ENCODE data around the gene MAP1LC3A. TPM values are rescaled to one million over a fixed set of nuclear protein-coding genes. Genes with fewer than 3 reads are reported as not detected.
"Not testable (repeated sequence)": the region's sequence is repeated elsewhere in the genome, so short reads cannot be mapped to it uniquely, and the experiment has no call there.

The MAP1LC3A gene
- total RNA-seq, 3 donors from 2014 or later: 39.2 to 58.2 (median 51.5) TPM

DNA sequence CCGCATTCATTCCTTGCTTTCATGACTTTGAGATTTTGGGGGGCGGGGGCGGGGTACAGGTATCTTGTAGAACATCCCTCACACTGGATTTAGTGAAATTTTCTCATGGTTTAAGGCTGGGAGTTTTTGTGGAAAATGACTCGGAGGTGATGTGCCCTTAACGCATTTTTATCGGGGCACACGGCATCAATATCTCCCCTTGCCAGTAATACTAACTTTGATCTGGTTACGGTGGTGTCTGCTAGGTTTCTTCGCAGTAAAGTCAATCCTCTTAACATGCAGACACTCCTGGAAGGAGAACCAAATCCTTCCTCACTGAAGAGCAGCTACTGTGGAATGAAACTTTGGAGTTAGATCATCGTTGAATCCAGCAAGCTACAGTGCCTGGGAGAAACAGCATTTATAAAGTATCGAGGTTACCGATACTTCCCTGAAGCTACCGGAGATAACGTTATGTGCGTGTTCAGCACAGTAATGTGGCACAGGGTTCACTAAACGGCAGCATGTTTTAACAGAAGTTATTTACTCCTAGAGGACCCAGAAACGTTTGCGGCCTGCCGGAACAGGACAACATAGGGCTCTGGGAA, 43.5 kb upstream of the MAP1LC3A start:
- Histone ChIP-seq H3K4me3 (peak overlapping the region; percentile 82 to 89 (median 83)), H3K27me3 (no peaks in the 10 kb centered on the region), H3K9me3 (no peaks in the 10 kb centered on the region), H3K4me1 (peaks cover 0 to 4% of the 10 kb centered on the region in 2 donors), H3K36me3 (no peaks in the 10 kb centered on the region), H3K27ac (peak overlapping the region; percentile 96 to 97)
- no peak for TF ChIP-seq POLR2A (IDR thresholded peaks at IDR 0.05)
- no peak for TF ChIP-seq POLR2AphosphoS5 (IDR thresholded peaks at IDR 0.05)
- TF ChIP-seq, protein P1, sequence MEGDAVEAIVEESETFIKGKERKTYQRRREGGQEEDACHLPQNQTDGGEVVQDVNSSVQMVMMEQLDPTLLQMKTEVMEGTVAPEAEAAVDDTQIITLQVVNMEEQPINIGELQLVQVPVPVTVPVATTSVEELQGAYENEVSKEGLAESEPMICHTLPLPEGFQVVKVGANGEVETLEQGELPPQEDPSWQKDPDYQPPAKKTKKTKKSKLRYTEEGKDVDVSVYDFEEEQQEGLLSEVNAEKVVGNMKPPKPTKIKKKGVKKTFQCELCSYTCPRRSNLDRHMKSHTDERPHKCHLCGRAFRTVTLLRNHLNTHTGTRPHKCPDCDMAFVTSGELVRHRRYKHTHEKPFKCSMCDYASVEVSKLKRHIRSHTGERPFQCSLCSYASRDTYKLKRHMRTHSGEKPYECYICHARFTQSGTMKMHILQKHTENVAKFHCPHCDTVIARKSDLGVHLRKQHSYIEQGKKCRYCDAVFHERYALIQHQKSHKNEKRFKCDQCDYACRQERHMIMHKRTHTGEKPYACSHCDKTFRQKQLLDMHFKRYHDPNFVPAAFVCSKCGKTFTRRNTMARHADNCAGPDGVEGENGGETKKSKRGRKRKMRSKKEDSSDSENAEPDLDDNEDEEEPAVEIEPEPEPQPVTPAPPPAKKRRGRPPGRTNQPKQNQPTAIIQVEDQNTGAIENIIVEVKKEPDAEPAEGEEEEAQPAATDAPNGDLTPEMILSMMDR (IDR thresholded peaks at IDR 0.05): no peak
- no peak for DNase-seq (ENCODE audit: low spot score in 2 of 2)
- intact Hi-C loops (cut with DNase I; ENCODE audit: low total_unique reads): no loop called here

DNA sequence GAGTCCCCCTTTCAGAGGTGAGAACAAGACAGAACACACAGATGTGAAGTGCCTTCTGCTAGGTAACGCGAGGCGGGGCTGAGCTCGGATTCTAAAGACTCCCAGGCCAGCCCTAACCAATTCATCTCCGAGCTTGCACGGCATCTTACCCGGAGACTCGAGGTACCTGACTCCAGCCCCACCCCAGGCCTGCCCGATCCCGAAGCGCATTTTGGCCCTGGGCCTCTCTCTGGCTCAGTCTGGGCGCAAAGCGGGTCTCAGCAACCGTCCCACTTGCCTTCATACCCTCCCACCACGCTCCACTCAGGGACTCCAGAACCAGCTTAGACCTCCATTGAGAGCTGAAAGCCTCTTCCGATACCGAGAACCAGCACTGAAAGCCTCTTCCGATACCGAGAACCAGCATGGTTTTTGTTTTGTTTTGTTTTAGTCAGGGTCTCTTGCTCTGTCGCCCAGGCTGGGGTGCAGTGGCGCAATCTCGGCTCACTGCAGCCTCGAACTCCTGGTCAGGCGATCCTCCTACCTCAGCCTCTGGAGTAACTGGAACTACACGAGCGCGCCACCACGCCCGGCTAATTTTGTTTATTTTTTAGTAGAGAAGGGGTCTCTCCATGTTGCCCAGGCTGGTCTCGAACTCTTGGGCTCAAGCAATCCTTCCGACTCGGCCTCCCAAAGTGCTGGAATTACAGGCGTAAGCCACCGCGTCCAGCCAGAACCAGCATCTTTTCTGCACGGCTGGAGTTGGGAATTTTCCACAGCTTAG, 42.9 kb upstream of the MAP1LC3A start:
- peaks cover 0 to 4% of the 10 kb centered on the region in 2 donors for H3K4me1 ChIP-seq
- peak overlapping the region; percentile 82 to 89 (median 83) for H3K4me3 ChIP-seq
- H3K27me3 ChIP-seq: no peaks in the 10 kb centered on the region
- DNase-seq (ENCODE audit: low spot score in 2 of 2): peak; percentile 50 to 70
- H3K27ac ChIP-seq: peak overlapping the region; percentile 96 to 97
- no peaks in the 10 kb centered on the region for H3K36me3 ChIP-seq
- intact Hi-C loops (cut with DNase I; ENCODE audit: low total_unique reads): no loop called here
- TF ChIP-seq POLR2AphosphoS5 (IDR thresholded peaks at IDR 0.05) (no peak), POLR2A (IDR thresholded peaks at IDR 0.05) (no peak)
- TF ChIP-seq, protein P1 (IDR thresholded peaks at IDR 0.05): peak in 1 of 3 donors; percentile 10
- no peaks in the 10 kb centered on the region for H3K9me3 ChIP-seq

DNA sequence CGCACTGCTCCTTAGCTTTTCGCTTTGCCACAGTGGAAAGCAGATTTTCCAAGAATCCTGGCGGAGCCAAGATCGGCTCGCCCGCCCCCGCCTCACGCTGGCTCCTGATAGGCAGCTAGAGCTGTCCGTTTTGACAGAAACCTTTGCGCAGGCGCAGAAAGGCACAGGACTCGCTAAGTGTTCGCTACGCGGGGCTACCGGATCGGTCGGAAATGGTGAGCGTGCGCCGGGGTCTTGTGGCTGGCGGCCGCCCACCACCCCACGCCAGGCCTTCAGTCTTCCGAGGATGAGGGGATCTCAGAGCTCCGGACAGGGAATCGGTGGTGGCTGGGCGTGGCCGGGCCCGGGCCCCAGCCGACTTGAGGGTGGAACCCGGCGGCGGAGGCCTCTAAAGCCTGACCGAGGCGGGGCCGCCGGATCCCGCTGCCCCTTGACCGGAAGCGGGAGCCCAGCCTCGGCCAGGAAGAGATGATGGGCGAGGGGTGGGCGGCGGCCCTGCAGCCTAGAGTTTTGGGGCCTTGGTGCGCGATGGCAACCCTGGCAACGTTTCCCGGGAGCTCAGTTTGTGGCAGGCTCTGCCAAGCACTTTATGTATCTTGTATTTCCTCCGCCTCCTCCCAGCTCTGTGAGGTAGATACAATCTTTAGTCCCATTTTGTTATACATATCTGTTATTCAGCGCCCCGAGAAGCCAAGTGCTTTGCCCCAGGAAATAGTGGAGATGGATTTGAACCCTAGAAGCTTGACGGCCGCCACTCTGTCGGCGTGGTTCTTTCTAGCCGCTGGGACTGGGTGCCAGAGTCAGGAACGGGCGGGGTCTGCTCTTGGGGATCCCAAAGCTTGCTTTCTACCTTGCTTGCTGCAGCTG, 42.0 kb upstream of the MAP1LC3A start, which contains the start of gene DYNLRB1:
DYNLRB1 (plus strand) TSS at position 176 of the 867 bp plus-strand sequence; CDS start at position 213, 37 bp downstream.
- Histone ChIP-seq H3K36me3 (no peaks in the 10 kb centered on the region), H3K4me1 (peaks cover 0 to 4% of the 10 kb centered on the region in 2 donors), H3K9me3 (no peaks in the 10 kb centered on the region), H3K4me3 (peak within 1 kb of the TSS; percentile 82 to 89 (median 83)), H3K27me3 (no peaks in the 10 kb centered on the region), H3K27ac (peak within 1 kb of the TSS; percentile 96 to 97)
- DNase-seq (ENCODE audit: low spot score in 2 of 2): peak; percentile 95 to 97
- TF ChIP-seq, protein P1 (IDR thresholded peaks at IDR 0.05): no peak
- TF ChIP-seq POLR2AphosphoS5 (IDR thresholded peaks at IDR 0.05) (peak; percentile 87 to 97 (median 91)), POLR2A (IDR thresholded peaks at IDR 0.05) (peak; percentile 91)
- intact Hi-C loops (cut with DNase I; ENCODE audit: low total_unique reads): no loop called here

DNA sequence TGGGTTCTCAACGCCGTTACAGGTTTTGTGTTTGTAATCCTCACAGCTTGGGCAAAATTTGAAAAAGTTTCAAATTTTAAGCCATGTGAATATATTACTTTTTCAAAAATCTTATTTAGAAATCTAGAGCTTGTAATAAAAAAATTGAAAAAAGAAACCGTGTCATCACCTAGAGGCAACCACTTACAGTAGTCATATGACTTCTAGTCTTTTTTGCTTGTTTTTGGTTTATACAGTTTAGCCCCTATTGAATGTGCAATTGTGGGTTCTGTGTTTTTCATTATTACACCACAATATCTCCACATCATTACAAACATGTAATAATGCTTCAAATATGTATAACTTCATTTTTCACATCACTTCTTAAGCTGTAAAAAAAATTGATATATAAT, 41.4 kb upstream of the MAP1LC3A start:
- no peak for TF ChIP-seq POLR2A (IDR thresholded peaks at IDR 0.05)
- TF ChIP-seq POLR2AphosphoS5 (IDR thresholded peaks at IDR 0.05): no peak
- TF ChIP-seq, protein P1 (IDR thresholded peaks at IDR 0.05): no peak
- intact Hi-C loops (cut with DNase I; ENCODE audit: low total_unique reads): no loop called here
- H3K4me3 ChIP-seq: peak overlapping the region; percentile 82 to 89 (median 83)
- no peaks in the 10 kb centered on the region for H3K36me3 ChIP-seq
- peaks cover 0 to 4% of the 10 kb centered on the region in 2 donors for H3K4me1 ChIP-seq
- H3K27ac ChIP-seq: peak overlapping the region; percentile 96 to 97
- DNase-seq (ENCODE audit: low spot score in 2 of 2): no peak
- no peaks in the 10 kb centered on the region for H3K9me3 ChIP-seq
- no peaks in the 10 kb centered on the region for H3K27me3 ChIP-seq

DNA sequence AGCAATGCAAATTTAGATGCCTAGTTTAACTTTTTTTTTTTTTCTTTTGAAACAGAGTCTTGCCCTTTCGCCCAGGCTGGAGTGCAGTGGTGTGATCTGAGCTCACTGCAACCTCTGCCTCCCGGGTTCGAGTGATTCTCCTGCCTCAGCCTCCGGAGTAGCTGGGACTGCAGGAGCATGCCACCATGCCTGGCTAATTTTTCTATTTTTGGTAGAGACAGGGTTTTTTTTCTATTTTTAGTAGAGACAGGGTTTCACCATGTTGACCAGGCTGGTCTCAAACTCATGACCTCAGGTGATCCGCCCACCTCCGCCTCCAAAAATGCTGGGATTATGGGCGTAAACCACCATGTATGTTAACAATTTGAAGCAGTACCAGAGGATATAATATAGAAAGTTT, 39.7 kb upstream of the MAP1LC3A start:
- H3K9me3 ChIP-seq; H3K27ac ChIP-seq; H3K4me3 ChIP-seq; H3K36me3 ChIP-seq; intact Hi-C loops (cut with DNase I; ENCODE audit: low total_unique reads); DNase-seq (ENCODE audit: low spot score in 2 of 2); H3K27me3 ChIP-seq: not testable (repeated sequence)
- peaks cover 0 to 15% of the 10 kb centered on the region in 2 donors for H3K4me1 ChIP-seq

DNA sequence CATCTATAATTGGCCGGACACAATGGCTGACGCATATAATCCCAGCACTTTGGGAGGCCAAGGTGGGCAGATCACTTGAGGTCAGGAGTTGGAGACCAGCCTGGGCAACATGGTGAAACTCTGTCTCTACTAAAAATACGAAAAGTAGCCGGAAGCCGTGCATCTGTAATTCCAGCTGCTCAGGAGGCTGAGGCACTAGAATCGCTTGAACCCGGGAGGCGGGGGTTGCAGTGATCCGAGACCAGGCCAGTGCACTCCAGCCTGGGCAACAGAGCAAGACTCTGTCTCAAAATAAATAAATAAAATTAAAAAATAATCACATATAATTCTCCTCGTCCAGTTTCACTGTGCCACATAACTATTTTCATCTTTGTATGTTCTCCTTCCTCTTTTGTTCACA, 38.7 kb upstream of the MAP1LC3A start:
- H3K27ac ChIP-seq; intact Hi-C loops (cut with DNase I; ENCODE audit: low total_unique reads); H3K27me3 ChIP-seq; H3K36me3 ChIP-seq; H3K4me3 ChIP-seq; DNase-seq (ENCODE audit: low spot score in 2 of 2); H3K9me3 ChIP-seq: not testable (repeated sequence)
- H3K4me1 ChIP-seq: peaks cover 0 to 21% of the 10 kb centered on the region in 2 donors
